Thyroid gland (tissue), 4 donors: ENCODE measurements around the gene ISCA1.

ENCODE experiments used
- POLR2A ChIP-seq, 2 donors: fragments of 450-650 bp; IDR thresholded peaks; one replicate each; pipeline ENCODE4 v1.6.1; 2017; ENCODE audit warnings: antibody characterized with exemption in 2 of 2, mild to moderate bottlenecking in 2 of 2, moderate library complexity in 1 of 2
- TF ChIP-seq, protein P1 (sequence below), 6 experiments: fragments of 200-600 bp in 3 of 6; fragments of 450-650 bp in 3 of 6; sonication (generic) in 3 of 6; IDR thresholded peaks; one replicate each; pipeline ENCODE4 v1.5.1; 2016 to 2019; ENCODE audit warnings: antibody characterized with exemption in 6 of 6, mild to moderate bottlenecking in 2 of 6, inconsistent platforms in 1 of 6, moderate library complexity in 1 of 6

DNA sequence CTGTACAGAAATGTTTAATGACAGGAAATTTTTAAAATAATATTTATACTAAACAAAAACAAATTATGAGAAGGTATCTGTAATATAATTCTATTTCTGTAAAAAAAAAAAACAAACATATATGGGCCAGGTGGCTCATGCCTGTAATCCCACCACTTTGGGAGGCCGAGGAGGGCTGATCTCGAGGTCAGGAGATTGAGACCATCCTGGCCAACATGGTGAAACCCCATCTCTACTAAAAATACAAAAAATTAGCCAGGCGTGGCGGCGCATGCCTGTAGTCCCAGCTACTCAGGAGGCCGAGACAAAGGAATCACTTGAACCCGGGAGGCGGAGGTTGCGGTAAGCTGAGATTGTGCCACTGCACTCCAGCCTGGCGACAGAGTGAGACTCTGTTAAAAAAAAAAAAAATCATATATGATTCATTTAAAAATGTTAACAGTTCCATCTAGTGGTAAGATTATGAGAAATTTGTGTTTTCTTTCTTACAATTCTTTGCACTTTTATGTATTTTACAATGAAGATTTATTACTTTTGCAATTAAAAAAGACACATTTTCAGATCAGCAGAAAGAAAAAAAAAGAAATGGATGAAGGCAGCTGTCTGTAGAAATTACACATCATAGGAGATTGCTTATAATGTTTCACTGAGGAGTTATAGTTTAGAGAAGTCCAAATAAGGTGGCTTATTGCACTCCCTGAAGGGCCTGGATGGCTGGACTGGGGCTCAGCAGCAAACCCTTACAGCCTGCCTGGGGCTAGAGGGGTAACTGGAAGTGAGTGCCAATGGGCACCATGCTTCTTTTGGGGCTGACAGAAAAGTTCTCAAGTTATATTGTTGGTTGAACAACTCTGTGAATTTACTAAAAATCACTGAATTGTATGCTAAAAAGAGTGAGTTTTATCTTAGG is 43.2 kb downstream of the ISCA1 start:
- no peak for TF ChIP-seq POLR2A (IDR thresholded peaks at IDR 0.05)
- TF ChIP-seq, protein P1, sequence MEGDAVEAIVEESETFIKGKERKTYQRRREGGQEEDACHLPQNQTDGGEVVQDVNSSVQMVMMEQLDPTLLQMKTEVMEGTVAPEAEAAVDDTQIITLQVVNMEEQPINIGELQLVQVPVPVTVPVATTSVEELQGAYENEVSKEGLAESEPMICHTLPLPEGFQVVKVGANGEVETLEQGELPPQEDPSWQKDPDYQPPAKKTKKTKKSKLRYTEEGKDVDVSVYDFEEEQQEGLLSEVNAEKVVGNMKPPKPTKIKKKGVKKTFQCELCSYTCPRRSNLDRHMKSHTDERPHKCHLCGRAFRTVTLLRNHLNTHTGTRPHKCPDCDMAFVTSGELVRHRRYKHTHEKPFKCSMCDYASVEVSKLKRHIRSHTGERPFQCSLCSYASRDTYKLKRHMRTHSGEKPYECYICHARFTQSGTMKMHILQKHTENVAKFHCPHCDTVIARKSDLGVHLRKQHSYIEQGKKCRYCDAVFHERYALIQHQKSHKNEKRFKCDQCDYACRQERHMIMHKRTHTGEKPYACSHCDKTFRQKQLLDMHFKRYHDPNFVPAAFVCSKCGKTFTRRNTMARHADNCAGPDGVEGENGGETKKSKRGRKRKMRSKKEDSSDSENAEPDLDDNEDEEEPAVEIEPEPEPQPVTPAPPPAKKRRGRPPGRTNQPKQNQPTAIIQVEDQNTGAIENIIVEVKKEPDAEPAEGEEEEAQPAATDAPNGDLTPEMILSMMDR (IDR thresholded peaks at IDR 0.05): no peak
